ENCODE measurements around the gene KLF13. TPM values are rescaled to one million over a fixed set of nuclear protein-coding genes. Genes with fewer than 3 reads are reported as not detected.

Gene KLF13
- total RNA-seq, 1 experiment from 2014 or later: 60.1 TPM

- TF ChIP-seq MAX (IDR thresholded peaks at IDR 0.05) (no peak), EZH2 (IDR thresholded peaks at IDR 0.05) (no peak), RAD21 (IDR thresholded peaks at IDR 0.05; ENCODE audit: low read depth) (no peak), POLR2A (IDR thresholded peaks at IDR 0.05; ENCODE audit: borderline replicate concordance, extremely low read depth, insufficient read depth, insufficient read length) (no peak), SRF (IDR thresholded peaks at IDR 0.05; ENCODE audit: low read depth) (no peak)
These were observed 18.4 kb upstream of the KLF13 start (continued) for GRCh38 chr15:31308185-31308639.

GRCh38 chr15:31309893-31310606, 16.6 kb upstream of the KLF13 start:
- Histone ChIP-seq H4K20me1 (ENCODE audit: insufficient read depth) (no peaks in the 10 kb centered on the region), H3K27ac (ENCODE audit: low read depth, low read length) (no peak overlapping the region), H3K4me1 (ENCODE audit: control insufficient read depth in 1 of 2, insufficient read depth in 2 of 2, low read length in 2 of 2) (no peaks in the 10 kb centered on the region), H3K27me3 (ENCODE audit: insufficient read depth, low read length) (no peaks in the 10 kb centered on the region), H3K4me2 (ENCODE audit: low read length) (no peak overlapping the region), H3K9me2 (ENCODE audit: insufficient read depth) (no peaks in the 10 kb centered on the region), H2AFZ (ENCODE audit: low read depth, low read length, poor library complexity, severe bottlenecking) (no peak overlapping the region), H3K9me3 (ENCODE audit: control insufficient read depth in 1 of 2, insufficient read depth in 1 of 2, low read depth in 1 of 2, low read length in 2 of 2) (peaks cover 0 to 2% of the 10 kb centered on the region in 2 experiments; a peak in 1 of 4 replicates), H3K36me3 (ENCODE audit: control insufficient read depth in 1 of 2, insufficient read depth in 2 of 2, low read length in 2 of 2) (no peaks in the 10 kb centered on the region), H3K9ac (ENCODE audit: low read length) (no peak overlapping the region), H3K79me2 (ENCODE audit: insufficient read depth, low read length) (no peaks in the 10 kb centered on the region), H3K4me3 (replicated peaks in 1 of 2; ENCODE audit: low read depth in 1 of 2, low read length in 2 of 2) (no peak overlapping the region)
- no peak for DNase-seq (ENCODE audit: low read depth, low spot score)
- POLR2A ChIA-PET: no interaction called here
- RAD21 ChIA-PET (ENCODE audit: low non-redundant PET in 1 of 2, low total read pairs in 2 of 2, uncharacterized antibody in 2 of 2, unreplicated experiment in 2 of 2): no interaction called here
- CTCF ChIA-PET: no interaction called here
- no TSS peak for BruUV-seq (replicated peaks)
- intact Hi-C loops (cut with micrococcal nuclease): no loop called here
- TF ChIP-seq JUND (IDR thresholded peaks at IDR 0.05): no peak
- TF ChIP-seq ZNF274 (IDR thresholded peaks at IDR 0.05; ENCODE audit: low read depth, low read length): no peak
- no peak for TF ChIP-seq MAX (IDR thresholded peaks at IDR 0.05)
- TF ChIP-seq EZH2 (IDR thresholded peaks at IDR 0.05): no peak
- no peak for TF ChIP-seq ELF1 (IDR thresholded peaks at IDR 0.05; ENCODE audit: borderline replicate concordance, low read depth)
- TF ChIP-seq EZH2phosphoT487 (IDR thresholded peaks at IDR 0.05; ENCODE audit: borderline replicate concordance): no peak
- no peak for TF ChIP-seq ZBTB33 (IDR thresholded peaks at IDR 0.05; ENCODE audit: extremely low read depth, insufficient replicate concordance, low read length)
- no peak for TF ChIP-seq CEBPB (IDR thresholded peaks at IDR 0.05; ENCODE audit: low read depth)
- TF ChIP-seq ZFX (IDR thresholded peaks at IDR 0.05): no peak
- no peak for TF ChIP-seq EGR1 (IDR thresholded peaks at IDR 0.05; ENCODE audit: low read depth)
- no peak for TF ChIP-seq SP1 (IDR thresholded peaks at IDR 0.05; ENCODE audit: low read depth)
- no peak for TF ChIP-seq YY1 (IDR thresholded peaks at IDR 0.05; ENCODE audit: extremely low read depth, insufficient replicate concordance, low read depth, low read length)
- no peak for TF ChIP-seq REST (IDR thresholded peaks at IDR 0.05; ENCODE audit: low read depth)
- TF ChIP-seq CBX3 (IDR thresholded peaks at IDR 0.05; ENCODE audit: low read depth): no peak
- ATAC-seq: no peak

All from HCT116 (cell line).